ENCODE measurements around the gene TMEM238. TPM values are rescaled to one million over a fixed set of nuclear protein-coding genes. Genes with fewer than 3 reads are reported as not detected.

TMEM238 gene
- total RNA-seq, 6 experiments from 2014 or later = 0.26 to 2.4 (median 0.64) TPM

DNA sequence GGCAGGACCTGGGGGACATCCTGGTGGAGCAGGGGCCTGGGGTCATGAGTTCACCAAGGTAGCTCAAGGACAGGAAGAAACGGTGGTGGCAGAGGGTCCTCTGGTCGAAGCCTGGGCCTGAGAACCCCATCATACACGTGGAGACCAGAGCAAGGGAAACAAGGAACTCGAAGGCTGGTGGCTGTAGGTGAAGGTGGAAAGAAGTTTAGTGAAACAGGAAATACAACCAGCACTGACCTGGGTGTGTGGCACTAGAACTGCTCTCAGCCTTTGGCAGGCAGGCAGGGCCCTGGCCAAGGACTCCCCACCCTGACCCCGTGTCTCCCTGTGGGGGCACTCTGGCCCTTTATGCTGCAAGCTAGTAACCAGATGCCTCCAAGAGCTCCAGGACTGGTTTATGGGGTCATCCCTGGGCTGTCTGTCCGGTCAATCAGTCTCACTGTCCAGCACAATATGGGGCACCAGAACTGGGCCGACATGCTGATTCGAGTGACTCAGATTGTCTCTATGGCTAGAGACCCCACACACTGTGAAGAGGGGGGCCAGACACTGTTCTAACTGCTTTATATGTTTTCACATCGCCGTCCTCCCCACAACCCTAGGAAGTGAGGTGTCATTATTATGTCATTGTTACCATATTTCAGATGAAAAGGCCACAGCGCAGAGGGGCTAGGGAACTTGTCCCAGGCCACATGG, 33.3 kb downstream of the TMEM238 start:
- H3K36me3 Mint-ChIP-seq (ENCODE audit: low read depth) = no peaks in the 10 kb centered on the region
- H3K27me3 Mint-ChIP-seq (ENCODE audit: insufficient read depth) = peaks cover 12% of the 10 kb centered on the region
- H3K4me1 Mint-ChIP-seq (ENCODE audit: low read depth) = peaks cover under 1% of the 10 kb centered on the region; the same call in 1 of the 2 replicates
- no peak overlapping the region for H3K27ac Mint-ChIP-seq
- no peak overlapping the region for H3K4me3 Mint-ChIP-seq
- no peak for DNase-seq
- H3K9me3 Mint-ChIP-seq = no peaks in the 10 kb centered on the region
- TF ChIP-seq, protein P1, sequence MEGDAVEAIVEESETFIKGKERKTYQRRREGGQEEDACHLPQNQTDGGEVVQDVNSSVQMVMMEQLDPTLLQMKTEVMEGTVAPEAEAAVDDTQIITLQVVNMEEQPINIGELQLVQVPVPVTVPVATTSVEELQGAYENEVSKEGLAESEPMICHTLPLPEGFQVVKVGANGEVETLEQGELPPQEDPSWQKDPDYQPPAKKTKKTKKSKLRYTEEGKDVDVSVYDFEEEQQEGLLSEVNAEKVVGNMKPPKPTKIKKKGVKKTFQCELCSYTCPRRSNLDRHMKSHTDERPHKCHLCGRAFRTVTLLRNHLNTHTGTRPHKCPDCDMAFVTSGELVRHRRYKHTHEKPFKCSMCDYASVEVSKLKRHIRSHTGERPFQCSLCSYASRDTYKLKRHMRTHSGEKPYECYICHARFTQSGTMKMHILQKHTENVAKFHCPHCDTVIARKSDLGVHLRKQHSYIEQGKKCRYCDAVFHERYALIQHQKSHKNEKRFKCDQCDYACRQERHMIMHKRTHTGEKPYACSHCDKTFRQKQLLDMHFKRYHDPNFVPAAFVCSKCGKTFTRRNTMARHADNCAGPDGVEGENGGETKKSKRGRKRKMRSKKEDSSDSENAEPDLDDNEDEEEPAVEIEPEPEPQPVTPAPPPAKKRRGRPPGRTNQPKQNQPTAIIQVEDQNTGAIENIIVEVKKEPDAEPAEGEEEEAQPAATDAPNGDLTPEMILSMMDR (IDR thresholded peaks at IDR 0.05) = no peak

DNA sequence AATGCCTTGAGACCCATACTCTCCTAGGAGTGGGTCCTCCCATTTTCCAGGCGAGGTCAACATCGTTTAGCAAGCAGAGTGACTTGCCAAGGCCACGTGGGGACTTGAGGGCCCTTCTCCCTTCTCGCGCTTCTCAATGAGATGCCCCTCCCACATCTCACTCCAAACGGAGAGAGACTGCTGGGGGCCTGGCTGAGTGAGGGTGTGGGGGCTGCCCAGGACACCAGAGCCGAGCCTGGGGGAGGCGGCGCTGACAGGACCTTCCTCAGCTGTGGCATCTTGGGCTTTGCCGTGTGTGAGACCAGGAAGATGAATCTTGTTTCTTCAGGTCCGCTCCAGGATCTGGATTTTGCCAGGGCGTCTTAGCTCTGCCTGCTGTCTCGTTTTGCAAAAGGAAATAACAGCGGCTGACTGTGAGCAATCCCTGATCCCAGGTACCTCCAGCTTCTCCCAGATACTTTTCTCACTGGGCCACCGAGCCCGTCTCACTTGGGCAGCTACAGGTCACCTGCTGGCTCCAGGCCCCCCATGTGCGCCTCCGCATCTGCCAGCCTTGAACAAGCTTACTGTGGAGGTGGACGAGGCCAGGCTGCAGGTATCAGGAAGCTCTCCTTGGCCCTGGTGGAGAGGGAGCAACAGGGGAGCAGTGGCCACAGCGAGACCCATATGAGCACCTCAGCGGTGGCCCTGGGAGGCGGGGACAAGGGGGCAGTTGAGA, 35.6 kb downstream of the TMEM238 start:
- no peak for DNase-seq
- H3K36me3 Mint-ChIP-seq (ENCODE audit: low read depth) = no peaks in the 10 kb centered on the region; the same call in 1 of the 2 replicates
- no peak overlapping the region for H3K4me3 Mint-ChIP-seq
- H3K9me3 Mint-ChIP-seq = no peaks in the 10 kb centered on the region
- TF ChIP-seq, protein P1 (IDR thresholded peaks at IDR 0.05) = no peak
- peaks cover 11% of the 10 kb centered on the region for H3K4me1 Mint-ChIP-seq (ENCODE audit: low read depth)
- peaks cover 12% of the 10 kb centered on the region for H3K27me3 Mint-ChIP-seq (ENCODE audit: insufficient read depth)
- H3K27ac Mint-ChIP-seq = no peak overlapping the region

DNA sequence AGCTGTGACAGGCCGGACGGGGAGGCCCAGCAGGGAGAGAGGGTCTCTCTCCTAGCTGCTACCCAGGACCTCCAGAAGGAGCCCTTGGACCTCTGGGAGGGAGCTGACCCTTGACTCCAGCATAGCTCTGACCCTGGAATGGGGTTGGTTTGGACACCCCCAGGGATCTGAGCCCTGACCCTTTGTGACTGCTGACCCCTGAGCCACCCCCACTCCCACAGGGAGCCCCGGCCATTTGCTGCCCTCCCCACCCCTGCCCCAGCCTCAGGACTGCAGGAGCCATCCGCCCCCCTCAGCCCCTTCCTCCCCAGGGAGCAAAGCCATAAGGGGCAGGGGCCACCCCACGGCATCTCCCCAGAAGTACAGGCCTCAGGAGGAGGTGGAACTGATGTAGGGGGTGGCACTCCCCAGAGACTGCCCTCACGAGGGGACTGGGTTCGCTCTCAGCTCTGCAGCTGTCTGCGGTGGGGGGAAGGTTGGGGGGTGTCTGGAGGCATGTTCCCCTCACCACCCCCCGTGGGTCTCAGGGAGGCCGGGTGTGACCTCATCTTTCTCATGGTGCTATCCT, 36.6 kb downstream of the TMEM238 start:
- peaks cover 11% of the 10 kb centered on the region for H3K4me1 Mint-ChIP-seq (ENCODE audit: low read depth)
- H3K27ac Mint-ChIP-seq = no peak overlapping the region
- TF ChIP-seq, protein P1 (IDR thresholded peaks at IDR 0.05) = no peak
- H3K4me3 Mint-ChIP-seq = no peak overlapping the region
- H3K9me3 Mint-ChIP-seq = no peaks in the 10 kb centered on the region
- H3K36me3 Mint-ChIP-seq (ENCODE audit: low read depth) = no peaks in the 10 kb centered on the region; the same call in 1 of the 2 replicates
- peaks cover 8% of the 10 kb centered on the region for H3K27me3 Mint-ChIP-seq (ENCODE audit: insufficient read depth)
- no peak for DNase-seq

DNA sequence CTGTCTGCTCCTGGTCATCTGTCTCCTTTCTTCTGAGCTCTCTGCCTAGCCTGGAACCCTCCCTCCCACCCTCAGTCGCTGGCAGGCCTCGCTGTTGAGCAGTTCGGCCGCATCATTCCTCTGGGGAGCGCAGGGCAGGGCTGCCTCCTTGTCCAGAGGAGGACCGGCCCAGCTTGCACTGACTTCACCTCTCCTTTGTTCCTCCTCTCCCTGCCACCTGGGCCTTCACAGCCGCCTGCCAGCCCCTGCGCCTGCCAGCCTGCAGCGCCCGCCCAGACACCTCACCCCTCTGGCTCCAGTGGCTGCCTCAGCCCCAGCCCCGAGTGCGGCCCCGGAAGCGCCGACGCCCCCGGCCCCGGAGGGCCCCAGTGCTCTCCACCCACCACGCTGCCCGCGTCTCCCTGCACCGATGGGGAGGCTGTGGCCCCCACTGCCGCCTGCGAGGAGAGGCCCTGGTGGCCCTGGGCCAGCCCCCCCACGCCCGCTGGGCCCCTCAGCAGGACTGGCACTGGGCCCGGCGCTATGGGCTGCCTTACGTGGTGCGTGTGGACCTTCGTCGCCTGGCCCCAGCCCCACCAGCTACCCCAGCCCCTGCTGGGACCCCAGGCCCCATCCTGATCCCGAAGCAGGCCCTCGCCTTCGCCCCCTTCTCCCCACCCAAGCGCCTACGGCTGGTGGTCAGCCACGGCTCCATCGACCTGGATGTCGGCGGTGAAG, 37.2 kb downstream of the TMEM238 start:
- TF ChIP-seq, protein P1 (IDR thresholded peaks at IDR 0.05) = no peak
- no peak for DNase-seq
- Mint-ChIP-seq H3K4me1 (ENCODE audit: low read depth) (peaks cover 11% of the 10 kb centered on the region), H3K27me3 (ENCODE audit: insufficient read depth) (peaks cover 6% of the 10 kb centered on the region), H3K36me3 (ENCODE audit: low read depth) (no peaks in the 10 kb centered on the region; the same call in 1 of the 2 replicates), H3K27ac (no peak overlapping the region), H3K9me3 (no peaks in the 10 kb centered on the region), H3K4me3 (no peak overlapping the region)

Measured in HFFc6 (cell line).